HG03097 (cell line): ENCODE measurements around the gene CLECL1.
"Not testable (repeated sequence)": the region's sequence is repeated elsewhere in the genome, so short reads cannot be mapped to it uniquely, and the experiment has no call there.

Experiments
- ATAC-seq: cut with Tn5 transposase; IDR thresholded peaks from one replicate; pipeline ENCODE4 v1.9.1; 2021; ENCODE audit not compliant: unreplicated experiment, low FRiP score

CLECL1 gene

DNA sequence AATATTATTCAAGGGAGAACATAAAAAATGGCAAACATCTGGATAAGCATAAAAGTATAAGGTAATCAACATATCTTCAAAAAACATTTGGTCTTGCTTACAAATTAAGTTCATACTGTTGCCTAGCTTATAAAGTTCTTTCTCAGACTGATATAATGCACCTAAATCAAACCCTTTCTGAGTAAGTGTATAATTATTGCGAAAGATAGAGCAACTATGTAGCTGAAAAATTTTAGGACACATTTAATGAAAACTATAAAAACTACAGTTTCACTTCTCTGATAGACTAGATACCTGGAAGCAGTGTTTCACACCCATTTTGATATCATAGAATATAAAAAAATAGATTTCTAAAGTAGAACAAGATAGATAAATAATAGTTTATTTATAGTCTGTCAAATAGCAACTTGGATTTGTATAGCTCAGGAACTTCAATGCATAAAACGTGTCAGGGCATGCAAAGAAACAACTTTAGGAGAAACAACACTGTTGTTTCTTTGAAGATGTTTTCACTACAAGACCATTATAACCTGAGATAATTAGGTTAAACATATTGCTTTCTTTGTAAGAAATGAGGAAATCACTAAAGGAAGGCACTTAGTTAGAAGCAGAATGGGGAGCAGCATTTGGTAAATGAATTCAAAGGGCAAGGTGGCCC, 7.6 kb downstream of the CLECL1 start:
- no peak for ATAC-seq

DNA sequence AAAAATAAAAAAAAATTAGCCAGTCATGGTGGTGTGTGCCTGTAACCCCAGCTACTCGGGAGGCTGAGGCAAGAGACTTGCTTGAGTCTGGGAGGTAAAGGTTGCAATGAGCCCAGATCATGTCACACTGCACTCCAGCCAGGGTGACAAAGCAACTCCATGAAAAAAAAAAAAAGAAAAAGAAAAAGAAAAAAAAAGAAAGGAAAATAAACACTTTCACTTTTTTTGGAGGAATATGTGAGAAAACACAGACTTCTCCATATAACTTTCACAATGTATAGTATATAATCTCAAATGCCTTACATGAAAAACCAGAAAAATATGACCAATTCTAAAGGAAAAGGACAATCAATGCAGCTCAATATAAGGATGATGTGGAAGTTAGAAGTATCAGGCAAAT, 8.9 kb downstream of the CLECL1 start:
- no peak for ATAC-seq

DNA sequence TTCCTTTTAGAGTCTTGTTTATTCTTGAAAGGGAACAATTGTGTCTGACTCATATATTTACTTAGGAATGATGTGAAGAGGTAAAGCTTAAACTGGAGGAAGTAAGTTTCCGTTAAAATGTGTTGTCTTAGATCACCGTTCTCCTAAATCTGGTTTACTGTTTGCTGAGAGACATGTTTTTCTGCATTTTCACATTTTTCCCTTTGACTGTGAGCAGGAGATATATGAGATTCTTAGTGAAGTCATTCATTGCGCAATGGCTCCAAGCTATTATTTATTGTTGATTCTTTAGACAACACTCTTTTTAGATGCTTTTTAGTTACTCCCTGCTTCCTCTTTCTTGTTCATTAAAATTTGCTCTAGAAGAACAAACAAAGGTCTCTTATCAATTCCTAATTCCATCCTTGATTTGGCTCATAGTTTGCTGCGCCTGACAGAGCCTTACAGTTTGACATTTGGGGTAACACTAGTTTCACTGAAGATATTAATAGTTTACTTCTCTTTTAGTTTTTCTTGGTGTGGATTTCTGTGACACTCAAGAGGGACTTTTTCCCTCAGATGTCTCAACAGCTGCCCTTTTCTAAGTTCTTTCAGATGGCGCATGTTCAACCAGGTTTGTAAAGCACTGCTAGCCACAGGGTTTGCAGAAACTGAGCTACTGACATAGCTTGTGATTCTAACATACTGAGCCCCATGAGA, 11.4 kb downstream of the CLECL1 start:
- ATAC-seq = peak; percentile 28

DNA sequence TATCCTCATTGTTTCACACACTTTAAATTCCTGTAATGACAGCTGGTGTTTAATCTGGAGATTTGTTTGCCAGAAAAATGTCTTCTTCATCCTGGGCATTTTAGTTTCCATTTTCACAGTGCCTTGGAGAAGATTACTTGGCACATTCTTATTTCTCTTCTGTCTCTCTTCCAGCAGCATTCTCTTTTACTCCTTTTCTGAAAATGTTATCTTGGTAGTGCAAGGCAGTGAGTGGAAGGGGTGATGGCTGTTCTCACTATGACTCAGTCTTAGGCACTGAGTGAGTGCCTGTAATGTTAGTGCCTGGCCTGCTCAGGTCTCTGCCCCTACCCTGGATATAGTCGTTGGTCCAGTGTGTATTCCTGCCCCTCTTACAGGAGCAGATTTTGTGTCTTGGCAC, 13.1 kb downstream of the CLECL1 start:
- ATAC-seq = no peak

DNA sequence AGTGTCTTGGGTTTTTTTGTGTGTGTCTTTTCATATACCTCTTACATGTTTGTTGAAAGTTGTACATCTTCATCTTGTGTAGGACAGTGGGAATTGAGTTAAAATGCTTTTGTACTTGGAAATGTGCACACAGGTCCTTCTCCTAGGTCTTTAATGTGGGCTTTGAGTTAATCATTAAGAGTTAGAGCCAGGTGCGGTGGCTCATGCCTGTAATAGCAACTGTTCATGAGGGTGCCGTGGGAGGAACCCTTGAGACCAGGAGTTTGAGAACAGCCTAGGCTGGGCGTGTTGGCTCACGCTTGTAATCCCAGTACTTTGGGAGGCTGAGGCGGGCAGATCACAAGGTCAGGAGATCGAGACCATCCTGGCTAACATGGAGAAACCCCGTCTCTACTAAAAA, 13.9 kb downstream of the CLECL1 start:
- ATAC-seq = no peak

DNA sequence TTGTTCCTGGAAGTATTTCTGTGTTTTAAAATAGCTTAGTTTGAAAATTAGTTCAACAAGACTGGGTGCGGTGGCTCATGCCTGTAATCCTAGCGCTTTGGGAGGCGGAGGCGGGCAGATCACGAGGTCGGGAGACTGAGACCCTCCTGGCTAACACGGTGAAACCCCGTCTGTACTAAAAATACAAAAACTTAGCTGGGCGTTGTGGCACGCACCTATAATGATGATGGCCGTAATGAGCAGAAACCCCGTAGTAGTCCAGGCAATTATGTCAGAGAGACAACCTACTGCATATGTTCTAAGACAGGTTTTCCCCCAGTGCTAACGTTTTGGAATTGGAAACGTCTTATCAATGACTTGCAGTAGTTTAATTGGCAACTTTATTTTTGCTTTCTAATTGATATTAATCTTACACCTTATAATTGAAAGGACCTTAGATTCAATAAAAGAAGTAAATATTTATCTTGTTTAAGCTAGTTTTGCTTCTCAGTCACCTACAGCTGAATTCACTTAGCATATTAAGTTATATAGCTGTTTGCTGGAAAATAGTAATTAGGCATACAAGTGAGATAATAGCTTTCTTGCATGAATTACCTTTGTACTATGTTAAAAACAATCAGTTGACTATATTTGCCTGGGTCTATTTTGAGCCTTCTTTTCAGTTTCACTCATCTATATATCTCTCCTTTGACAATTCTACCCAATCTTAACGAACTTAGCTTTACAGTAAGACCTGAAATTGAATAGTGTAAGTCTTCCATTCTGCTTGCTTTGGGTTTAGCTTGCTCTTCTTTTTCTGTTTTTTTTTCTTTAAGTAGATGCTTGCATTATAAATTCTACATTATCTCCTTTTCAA, 15.6 kb downstream of the CLECL1 start:
- ATAC-seq = no peak

DNA sequence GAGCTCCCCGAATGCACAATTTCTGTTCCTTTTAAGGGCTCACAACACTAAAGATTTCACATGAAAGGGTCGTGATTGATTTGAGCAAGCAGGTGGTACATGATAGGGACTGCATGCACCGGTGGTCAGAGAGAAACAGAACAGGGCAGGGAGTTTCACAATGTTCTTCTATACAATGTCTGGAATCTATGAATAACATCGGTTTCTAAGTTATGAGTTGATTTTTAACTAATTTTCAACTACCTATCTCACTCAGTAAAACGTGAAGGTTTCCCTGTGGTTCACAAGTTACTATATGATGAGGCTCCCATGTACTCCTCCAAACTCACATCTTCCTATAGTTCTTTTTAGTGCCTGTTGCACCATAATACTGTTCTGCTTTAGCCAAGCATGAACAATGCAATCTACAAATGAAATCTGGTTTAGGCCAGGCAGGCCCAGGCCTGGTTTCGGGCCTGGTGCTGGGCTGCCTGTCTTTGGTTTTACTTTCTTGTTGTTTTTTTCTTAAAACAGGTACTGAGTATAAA, 19.8 kb downstream of the CLECL1 start:
- ATAC-seq = peak; percentile 73

DNA sequence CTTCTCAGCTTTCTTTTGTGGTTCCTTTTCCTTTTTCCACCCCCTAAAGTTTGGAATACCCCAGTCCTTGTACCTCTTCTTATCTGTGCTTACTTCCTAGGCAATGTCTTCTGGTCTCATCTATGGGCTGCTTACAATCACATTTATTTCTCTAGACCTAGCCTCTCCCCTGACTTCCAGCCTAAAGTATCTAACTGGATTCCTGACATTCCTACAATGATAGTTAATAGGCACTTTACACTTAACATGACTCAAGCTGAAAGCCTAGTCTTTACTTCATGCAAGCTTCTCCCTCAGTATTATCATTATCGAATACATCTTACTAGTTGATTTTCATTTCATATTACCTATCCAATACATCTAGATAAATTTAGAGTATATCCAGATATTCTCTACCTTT, 21.2 kb downstream of the CLECL1 start:
- ATAC-seq = no peak

DNA sequence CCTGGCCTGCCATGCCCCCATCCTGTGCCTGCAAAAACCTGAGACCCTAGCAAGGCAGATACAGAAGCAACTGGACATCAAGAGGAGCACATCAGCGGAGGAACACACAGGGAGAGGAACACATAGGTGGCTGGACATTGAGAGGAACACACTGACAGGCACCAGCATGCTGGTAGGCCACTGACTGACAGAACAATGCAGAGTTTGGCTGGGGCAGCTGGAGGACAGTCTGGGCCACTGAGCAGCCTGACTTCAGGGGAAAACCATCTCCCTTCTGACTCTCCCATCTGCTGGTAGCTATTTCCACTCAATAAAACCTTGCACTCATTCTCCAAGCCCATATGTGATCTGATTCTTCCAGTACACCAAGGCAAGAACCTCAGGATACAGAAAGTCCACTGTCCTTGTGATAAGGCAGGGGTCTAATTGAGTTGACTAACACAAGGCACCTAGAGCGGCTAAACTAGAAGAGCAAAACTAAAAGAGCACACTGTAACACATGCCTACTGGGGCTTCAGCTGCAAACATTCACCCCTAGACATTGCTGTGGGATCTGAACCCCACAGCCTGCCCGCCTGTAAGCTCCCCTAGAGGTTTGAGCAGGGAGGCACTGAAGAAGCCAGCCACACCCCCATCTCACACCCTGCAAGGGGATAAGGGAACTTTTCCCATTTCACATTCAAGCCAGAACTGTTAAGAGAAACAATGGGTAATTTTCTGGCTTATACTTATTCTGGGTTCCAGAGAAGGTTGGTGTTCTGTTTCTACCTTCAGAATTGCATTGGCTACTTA, 22.1 kb downstream of the CLECL1 start:
- no peak for ATAC-seq

DNA sequence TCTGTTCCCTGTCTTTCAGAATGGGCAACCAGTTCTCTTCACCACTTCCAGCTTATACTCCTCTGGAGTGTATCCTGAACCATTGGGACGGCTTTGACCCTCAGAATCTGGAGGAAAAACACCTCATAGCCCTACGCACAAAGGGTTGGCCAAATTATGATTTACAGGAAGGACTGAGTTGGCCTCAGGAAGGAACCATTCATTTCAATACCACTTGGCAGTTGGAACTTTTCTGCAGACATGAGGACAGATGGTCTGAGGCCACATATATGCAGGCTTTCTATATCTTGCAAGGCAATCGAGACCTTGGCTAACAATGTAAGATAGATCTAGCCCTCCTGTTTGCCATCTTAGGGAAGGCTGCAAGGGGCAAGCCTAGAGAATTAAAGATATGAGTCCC, 24.0 kb downstream of the CLECL1 start:
- no peak for ATAC-seq

DNA sequence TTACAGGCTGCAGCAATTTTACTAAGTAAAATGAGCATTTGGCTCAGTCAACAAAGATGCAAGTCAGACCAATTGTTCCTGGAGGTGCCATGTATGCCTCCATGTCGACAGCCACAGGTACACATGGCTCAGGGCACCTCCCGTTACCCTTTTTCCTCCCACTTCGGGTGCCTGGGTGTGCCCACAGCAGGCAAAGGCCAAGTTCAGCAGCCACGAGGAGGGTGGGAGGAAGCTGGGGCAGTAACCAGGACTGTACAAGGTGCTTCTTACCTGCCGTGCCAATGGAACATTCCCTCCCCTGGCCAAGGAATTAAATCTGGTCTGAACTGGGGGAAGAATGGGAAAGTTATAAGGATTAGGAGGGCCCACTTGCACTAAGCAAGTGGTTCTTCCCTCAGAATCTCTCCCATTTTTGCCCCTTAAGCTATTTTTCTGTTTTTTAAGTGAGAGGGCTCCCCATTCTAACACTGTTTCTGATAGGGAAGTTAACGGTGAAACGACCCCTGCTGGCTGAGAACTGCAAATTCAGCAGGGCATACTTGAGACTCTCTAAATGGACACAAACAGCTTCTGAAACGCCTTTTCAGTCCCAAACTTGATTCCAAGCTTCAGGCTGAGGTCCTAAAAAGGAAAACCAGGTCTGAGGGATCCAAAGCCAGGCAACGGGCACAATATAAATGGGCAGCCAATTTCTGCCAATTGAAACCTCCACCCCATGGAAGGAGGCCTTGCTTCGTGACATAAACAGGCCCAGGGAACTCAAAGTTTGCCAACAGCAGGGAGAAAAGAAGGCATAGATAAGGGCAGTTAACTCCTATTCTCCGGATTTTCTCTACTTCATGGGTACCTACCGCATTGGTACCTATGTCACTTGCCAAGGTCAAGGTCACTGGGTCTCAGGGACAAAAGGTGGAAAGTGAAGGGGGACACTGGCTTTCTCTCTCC, 24.8 kb downstream of the CLECL1 start:
- ATAC-seq = no peak

DNA sequence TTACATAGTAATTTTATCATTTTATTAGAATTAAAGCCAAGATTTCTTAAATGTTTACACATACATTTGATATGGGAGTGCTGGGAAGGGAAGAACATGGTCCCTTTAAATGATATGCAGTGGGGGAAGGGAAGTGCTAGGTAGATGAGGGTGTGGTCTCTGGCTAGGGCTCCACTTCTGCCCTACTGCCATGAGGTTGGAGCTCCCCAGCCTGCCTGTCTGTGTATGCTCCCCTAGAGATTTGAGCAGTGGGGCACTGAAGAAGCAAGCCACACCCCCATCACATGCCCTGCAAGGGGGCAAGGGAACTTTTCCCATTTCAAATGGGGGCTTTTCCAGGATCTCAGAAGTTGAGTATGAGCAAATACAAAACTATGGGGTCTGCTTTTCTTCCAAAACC, 25.5 kb downstream of the CLECL1 start:
- no peak for ATAC-seq

DNA sequence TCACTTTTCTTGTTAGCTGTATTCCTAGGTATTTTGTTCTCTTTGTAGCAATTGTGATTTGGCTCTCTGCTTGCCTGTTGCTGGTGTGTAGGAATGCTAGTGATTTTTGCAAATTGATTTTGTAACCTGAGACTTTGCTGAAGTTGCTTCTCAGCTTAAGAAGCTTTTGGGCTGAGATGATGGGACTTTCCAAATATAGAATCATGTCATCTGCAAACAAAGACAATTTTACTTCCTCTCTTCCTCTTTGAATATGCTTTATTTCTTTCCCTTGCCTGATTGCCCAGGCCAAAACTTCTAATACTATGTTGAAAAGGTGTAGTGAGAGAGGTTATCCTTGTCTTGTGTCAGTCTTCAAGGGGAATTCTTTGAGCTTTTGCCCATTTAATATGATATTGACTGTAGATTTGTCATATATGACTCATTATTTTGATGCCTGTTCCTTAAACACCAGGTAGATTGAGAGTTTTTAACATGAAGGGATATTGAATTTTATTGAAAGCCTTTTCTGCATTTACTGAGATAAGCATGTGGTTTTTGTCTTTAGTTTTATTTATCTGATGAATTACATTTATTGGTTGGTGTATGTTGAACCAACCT, 26.7 kb downstream of the CLECL1 start:
- no peak for ATAC-seq

DNA sequence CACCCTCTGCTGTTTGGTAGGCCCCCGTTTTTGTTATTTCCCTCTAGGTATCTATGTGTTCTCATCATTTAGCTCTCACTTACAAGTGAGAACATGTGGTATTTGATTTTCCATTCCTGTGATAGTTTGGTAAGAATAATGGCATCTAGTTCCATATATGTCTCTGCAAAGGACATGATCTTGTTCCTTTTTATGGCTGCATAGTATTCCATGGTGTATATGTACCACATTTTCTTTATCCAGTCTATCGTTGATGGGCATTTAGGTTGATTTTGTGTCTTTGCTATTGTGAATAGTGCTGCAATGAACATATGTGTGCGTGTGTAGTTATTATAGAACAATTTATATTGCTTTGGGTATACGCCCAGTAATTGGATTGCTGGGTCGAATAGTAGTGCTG, 28.3 kb downstream of the CLECL1 start:
- not testable (repeated sequence) for ATAC-seq

DNA sequence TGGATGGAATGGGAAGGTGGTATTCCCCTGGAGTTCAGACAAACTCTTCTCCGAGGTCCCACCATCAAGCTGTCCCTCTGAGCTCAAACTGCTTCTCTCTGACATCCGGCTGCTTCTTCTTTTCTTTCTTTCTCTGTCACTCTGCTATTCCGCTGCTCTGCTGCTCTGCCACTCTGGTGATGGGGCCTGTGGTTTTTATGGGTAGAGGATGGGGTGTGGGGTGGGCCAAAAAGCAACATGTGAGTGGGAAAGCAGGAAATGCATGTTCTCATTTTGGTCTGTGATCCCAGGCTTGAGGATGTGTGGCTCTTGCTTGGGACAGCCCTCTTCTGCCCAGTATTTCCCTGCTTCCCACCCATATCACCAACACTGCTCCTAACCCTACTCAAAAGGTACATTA, 30.6 kb downstream of the CLECL1 start:
- no peak for ATAC-seq

DNA sequence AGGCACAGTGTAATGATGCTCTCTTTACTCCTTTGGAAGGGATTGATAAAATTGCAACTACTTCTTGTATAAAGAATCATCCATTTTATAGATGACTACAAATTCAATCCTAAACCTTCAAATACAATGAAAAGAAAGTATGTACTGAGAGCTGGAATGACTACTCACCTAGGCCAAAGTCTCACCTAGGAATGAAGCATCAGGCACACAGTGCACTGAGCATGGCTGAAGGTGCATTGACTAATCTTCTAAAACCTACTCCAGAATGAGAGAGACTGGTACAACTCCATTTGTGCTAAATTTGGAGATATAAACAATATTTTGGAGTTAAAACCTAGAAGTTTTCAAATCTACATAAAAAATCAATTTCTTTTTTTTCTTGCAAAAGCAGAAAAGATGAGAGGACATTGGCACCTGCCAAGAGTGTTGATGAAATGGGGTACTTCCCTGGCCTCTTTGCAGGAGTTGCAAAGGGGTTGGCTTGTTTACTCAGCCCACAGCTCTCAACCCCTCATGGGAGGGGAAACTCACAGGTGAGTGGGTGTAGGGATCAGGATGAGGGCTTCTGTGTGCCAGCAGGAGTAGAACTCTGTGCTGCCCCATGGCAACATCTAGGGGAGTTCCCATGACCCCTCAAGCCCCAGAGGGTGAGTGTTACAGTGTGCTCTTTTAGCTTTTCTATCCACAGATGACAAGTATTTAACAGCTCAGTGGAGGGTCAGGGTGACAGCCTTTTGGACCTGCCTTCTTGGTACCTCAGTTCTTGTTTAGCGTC, 31.3 kb downstream of the CLECL1 start:
- no peak for ATAC-seq

DNA sequence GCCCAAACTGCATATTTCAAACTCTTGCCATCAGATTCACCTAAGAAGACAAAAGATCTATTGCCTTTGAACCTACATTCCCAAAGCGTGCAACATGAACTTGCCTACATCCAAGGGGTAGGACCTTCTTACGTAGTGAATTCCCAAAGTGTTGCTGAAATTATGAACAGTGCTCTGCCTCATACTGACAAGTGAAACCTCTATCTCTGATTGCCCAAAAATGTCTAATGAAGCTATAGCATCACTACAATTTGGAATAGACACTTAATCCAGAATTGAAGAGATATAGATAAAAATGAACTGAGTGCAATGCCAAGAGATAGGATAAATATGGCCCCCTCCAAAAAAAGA, 32.3 kb downstream of the CLECL1 start:
- no peak for ATAC-seq

DNA sequence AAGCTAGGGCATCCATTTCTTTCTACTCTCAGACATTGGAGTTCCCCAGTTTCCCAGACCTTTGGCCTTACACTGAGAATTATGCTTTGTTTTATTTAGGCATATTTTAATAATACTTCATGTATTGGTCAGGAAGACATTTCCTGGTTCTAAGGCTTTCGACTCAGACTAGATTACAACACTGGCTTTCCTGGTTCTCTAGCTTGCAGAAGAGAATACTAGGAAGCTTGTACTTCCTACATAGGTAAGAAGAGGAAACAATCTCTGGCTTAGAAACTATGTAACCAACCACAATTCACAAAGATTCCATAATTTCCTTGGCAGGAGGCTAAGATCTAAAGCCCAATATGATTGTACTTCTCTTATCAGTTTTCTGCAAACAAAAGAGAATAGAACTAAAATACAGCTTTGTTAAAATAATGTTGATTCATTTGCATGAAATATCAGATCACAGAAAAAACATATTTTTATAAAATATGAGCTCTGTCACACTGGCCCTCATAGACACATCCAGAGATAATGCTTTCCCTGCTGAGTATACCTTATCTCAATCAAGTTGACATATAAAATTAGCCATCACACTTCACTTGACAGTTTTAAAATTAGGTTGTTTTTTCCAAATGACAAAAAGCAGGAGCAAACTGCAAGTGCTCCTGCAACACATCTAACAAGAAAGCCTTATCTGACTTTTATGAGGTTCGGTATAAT, 32.8 kb downstream of the CLECL1 start:
- ATAC-seq = no peak
